ENCODE data around the gene SLC9A1. TPM values are rescaled to one million over a fixed set of nuclear protein-coding genes. Genes with fewer than 3 reads are reported as not detected.

The SLC9A1 gene
- 12.9 and 13.6 TPM in 2 replicates for total RNA-seq (2013; cell fraction: nucleolus; rRNA removed)
- total RNA-seq (2014; rRNA removed) (1.4 and 3.2 TPM in 2 replicates), total RNA-seq (2014; rRNA removed; fragmentation: Illumina TruSeq; extraction: Trizol) (2.1 and 2.5 TPM in 2 replicates), total RNA-seq (2021) (18.3 and 21.4 TPM in 2 replicates), polyA plus RNA-seq (2011; rRNA removed) (1.4 and 2.8 TPM in 2 replicates), polyA plus RNA-seq (2014; fragmentation: Illumina TruSeq; extraction: Trizol) (14.4 and 14.9 TPM in 2 replicates), polyA plus RNA-seq (2014; fragmentation: Nextera tagmentation; extraction: Ambion mirVana) (1 to 10 TPM in 1 of 2 experiments, under 1 TPM in 1; 0.87 to 1.1 TPM), polyA plus RNA-seq (2014; rRNA removed) (5.5 and 8.3 TPM in 2 replicates), polyA plus RNA-seq (2016; fragmentation: Nextera tagmentation; extraction: Ambion mirVana) (1 to 10 TPM; 5.4 to 7.4 TPM), polyA minus RNA-seq (2011; rRNA and poly(A)+ RNA removed) (2.8 and 4.9 TPM in 2 replicates), Bru-seq, nascent RNA (percentile 66 among the genes with signal in this experiment), BruChase-seq, experiment 1, labeled RNA remaining after a 6-hour chase (percentile 69 among the genes with signal in this experiment), BruChase-seq, experiment 2, labeled RNA remaining after a 2-hour chase (percentile 65 among the genes with signal in this experiment)
- polyA plus RNA-seq (2011; ENCODE audit: low read depth), result 5.7 TPM
- polyA plus RNA-seq (2011; cell fraction: cytosol; rRNA removed), result 2.1 and 4.3 TPM in 2 replicates
- polyA plus RNA-seq (2011; cell fraction: nucleus; rRNA removed), result 10.2 and 13.4 TPM in 2 replicates
- 10.7 and 11.3 TPM in 2 replicates for polyA plus RNA-seq (2012)
- polyA minus RNA-seq (2011; cell fraction: cytosol; rRNA and poly(A)+ RNA removed), result 4.8 TPM in 2 replicates
- polyA minus RNA-seq (2011; cell fraction: nucleus; rRNA and poly(A)+ RNA removed), result 4.7 and 8.6 TPM in 2 replicates
- long read RNA-seq, experiment 1, partial matches to known transcripts, result 0 of 1 reads
- long read RNA-seq, experiment 1, other reads (novel, unspliced or antisense), result 0 of 1 reads
- long read RNA-seq, experiment 2, result 0 reads

- ATAC-seq (peak; percentile 89), FAIRE-seq (peak; percentile 96), DNase-seq (ENCODE audit: low read depth, low spot score) (peak; percentile 75)
- peak within 1 kb of the TSS; percentile 94 for H2AFZ ChIP-seq (ENCODE audit: control insufficient read depth, low read depth, low read length)
- H3K27me3 ChIP-seq (replicated peaks in 1 of 2; ENCODE audit: control insufficient read depth in 2 of 2, insufficient read depth in 2 of 2, low read length in 1 of 2), result no peaks in the 10 kb centered on the region
- ChIA-PET SMC1A (ENCODE audit: uncharacterized antibody, unreplicated experiment) (interaction anchor here (0.8 to 4.7 kb wide), 9 partner anchors 8 to 56 kb away, joined by 3 to 30 read pairs (median 3); no protein-coding TSS in a partner anchor), POLR2A (interaction anchor here (0.6 to 6.1 kb wide), 13 partner anchors 8 to 529 kb away, joined by 3 to 48 read pairs (median 3); partner anchors contain the start of genes GPN2 and WDTC1), CTCF (interaction anchor here (0.6 to 5.6 kb wide), 19 partner anchors 9 to 735 kb away, joined by 3 to 40 read pairs (median 4); no protein-coding TSS in a partner anchor), RAD21 (ENCODE audit: unreplicated experiment) (interaction anchor here (0.7 to 4.0 kb wide), 10 partner anchors 9 to 254 kb away, joined by 3 to 35 read pairs (median 6); no protein-coding TSS in a partner anchor)
- BruUV-seq (replicated peaks), result TSS peak; percentile 66
- 5% methylated on average over 28 of the region's 40 CpGs for WGBS (ENCODE audit: insufficient coverage, insufficient replicate concordance, low lambda C conversion rate, missing lambda C conversion rate)
- H3K27ac ChIP-seq (ENCODE audit: control insufficient read depth, insufficient read depth), result peak within 1 kb of the TSS; percentile 79
- in situ Hi-C loops (cut with MboI) (no loop called here), intact Hi-C loops (cut with micrococcal nuclease; ENCODE audit: unreplicated experiment) (loop anchor here (2.0 to 10.0 kb wide), 3 partner anchors 20 to 1300 kb away; partner anchors contain the start of gene AUNIP)
- peaks cover 21% of the 10 kb centered on the region for H3K4me1 ChIP-seq (ENCODE audit: control insufficient read depth, insufficient read depth, low read length)
- peak within 1 kb of the TSS; percentile 94 for H3K4me2 ChIP-seq (ENCODE audit: control insufficient read depth, insufficient read depth)
- H4K20me1 ChIP-seq (ENCODE audit: control insufficient read depth, insufficient read depth), result no peaks in the 10 kb centered on the region
- H3K4me3 ChIP-seq, result peak within 1 kb of the TSS; percentile 82
- H3K36me3 ChIP-seq (ENCODE audit: control insufficient read depth in 2 of 2, insufficient read depth in 2 of 2, low read length in 1 of 2), result no peaks in the 10 kb centered on the region
- H3K79me2 ChIP-seq (ENCODE audit: control insufficient read depth, insufficient read depth, low read length), result peaks cover 36% of the 10 kb centered on the region
- H3K9me3 ChIP-seq (replicated peaks; ENCODE audit: control insufficient read depth, insufficient read depth, low read length), result no peaks in the 10 kb centered on the region
- peak within 1 kb of the TSS; percentile 80 for H3K9ac ChIP-seq (ENCODE audit: control insufficient read depth, insufficient read depth, low read length)
- TF ChIP-seq KAT2A (conservative IDR thresholded peaks at IDR 0.05; ENCODE audit: control insufficient read depth, low read depth, low read length) (no peak), CTCF (IDR thresholded peaks at IDR 0.05 in 2 of 3, conservative IDR thresholded peaks at IDR 0.05 in 1 of 3; ENCODE audit: control insufficient read depth in 2 of 3, extremely low read depth in 1 of 3, insufficient read depth in 1 of 3, low read depth in 3 of 3, low read length in 3 of 3) (peak; percentile 82 to 96 (median 92)), RELB (IDR thresholded peaks at IDR 0.05; ENCODE audit: low read depth) (peak; percentile 79), MYC (IDR thresholded peaks at IDR 0.05; ENCODE audit: insufficient read depth, insufficient read length, insufficient replicate concordance, low read length, severe bottlenecking) (no peak), ZBTB40 (IDR thresholded peaks at IDR 0.05; ENCODE audit: borderline replicate concordance) (peak; percentile 64; the same call in 1 of the 2 replicates), ZNF207 (IDR thresholded peaks at IDR 0.05; ENCODE audit: borderline replicate concordance) (peak; percentile 95), SUPT20H (IDR thresholded peaks at IDR 0.05; ENCODE audit: borderline replicate concordance, control insufficient read depth, low read depth, low read length) (no peak)
Measured at GRCh38 chr1:27154991-27155781, at the start of gene SLC9A1. Gene SLC9A1, minus strand, starts transcription at chr1:27155125. Its CDS starts 791 bp downstream, at chr1:27154334.

All from GM12878 (cell line).